ENCODE data around the gene TMEM236. TPM values are rescaled to one million over a fixed set of nuclear protein-coding genes. Genes with fewer than 3 reads are reported as not detected.

The TMEM236 gene
- total RNA-seq, 2 experiments from 2014 or later = not detected

- Histone ChIP-seq H2AFZ (ENCODE audit: low read length) (no peak overlapping the region), H3K4me3 (ENCODE audit: low read depth, low read length, poor library complexity, severe bottlenecking) (no peak overlapping the region), H3K9me3 (ENCODE audit: low read length) (no peaks in the 10 kb centered on the region), H3K27ac (ENCODE audit: low read depth, low read length, poor library complexity, severe bottlenecking) (no peak overlapping the region), H4K20me1 (ENCODE audit: insufficient read depth, low read length) (no peaks in the 10 kb centered on the region), H3K4me1 (ENCODE audit: insufficient read depth, low read length, poor library complexity, severe bottlenecking) (no peaks in the 10 kb centered on the region), H3K9me2 (ENCODE audit: insufficient read depth, low read length) (no peaks in the 10 kb centered on the region), H3K79me2 (ENCODE audit: insufficient read depth, low read depth, low read length) (no peaks in the 10 kb centered on the region), H3K4me2 (ENCODE audit: low read length) (no peak overlapping the region), H3K36me3 (ENCODE audit: insufficient read depth, low read length) (peaks cover 47% of the 10 kb centered on the region)
- DNase-seq (ENCODE audit: low spot score) = no peak
- no TSS peak for BruUV-seq (replicated peaks)
- ChIA-PET CTCF (ENCODE audit: unreplicated experiment) (no interaction called here), POLR2A (interaction anchor here (0.5 kb wide), 1 partner anchor 812 kb away, joined by 9 read pairs; no protein-coding TSS in a partner anchor)
- TF ChIP-seq EZH2phosphoT487 (IDR thresholded peaks at IDR 0.05; ENCODE audit: borderline replicate concordance, low read depth, low read length) = no peak
- no peak for TF ChIP-seq CTCF (conservative IDR thresholded peaks at IDR 0.05; ENCODE audit: low read length)
- intact Hi-C loops (cut with micrococcal nuclease; ENCODE audit: unreplicated experiment) = no loop called here
These were observed 39.9 kb upstream of the TMEM236 start for GRCh38 chr10:17712053-17712452.

- no peak for DNase-seq (ENCODE audit: low spot score)
- CTCF ChIA-PET (ENCODE audit: unreplicated experiment) = no interaction called here
These were observed 39.1 kb upstream of the TMEM236 start for GRCh38 chr10:17712717-17713471.

More at GRCh38 chr10:17712717-17713471, 39.1 kb upstream of the TMEM236 start:
- H3K9me3 ChIP-seq (ENCODE audit: low read length) = no peaks in the 10 kb centered on the region
- H2AFZ ChIP-seq (ENCODE audit: low read length) = no peak overlapping the region
- H3K79me2 ChIP-seq (ENCODE audit: insufficient read depth, low read depth, low read length) = no peaks in the 10 kb centered on the region
- no peak for TF ChIP-seq EZH2phosphoT487 (IDR thresholded peaks at IDR 0.05; ENCODE audit: borderline replicate concordance, low read depth, low read length)
- TF ChIP-seq CTCF (conservative IDR thresholded peaks at IDR 0.05; ENCODE audit: low read length) = no peak
- intact Hi-C loops (cut with micrococcal nuclease; ENCODE audit: unreplicated experiment) = no loop called here
- H3K36me3 ChIP-seq (ENCODE audit: insufficient read depth, low read length) = peaks cover 48% of the 10 kb centered on the region
- no peaks in the 10 kb centered on the region for H4K20me1 ChIP-seq (ENCODE audit: insufficient read depth, low read length)
- no peaks in the 10 kb centered on the region for H3K4me1 ChIP-seq (ENCODE audit: insufficient read depth, low read length, poor library complexity, severe bottlenecking)
- no peak overlapping the region for H3K4me3 ChIP-seq (ENCODE audit: low read depth, low read length, poor library complexity, severe bottlenecking)
- BruUV-seq (replicated peaks) = no TSS peak
- POLR2A ChIA-PET = no interaction called here
- H3K4me2 ChIP-seq (ENCODE audit: low read length) = no peak overlapping the region
- no peak overlapping the region for H3K27ac ChIP-seq (ENCODE audit: low read depth, low read length, poor library complexity, severe bottlenecking)
- H3K9me2 ChIP-seq (ENCODE audit: insufficient read depth, low read length) = no peaks in the 10 kb centered on the region

All from OCI-LY7 (cell line).